ENCODE data around the gene ARRDC1. TPM values are rescaled to one million over a fixed set of nuclear protein-coding genes. Genes with fewer than 3 reads are reported as not detected.

Gene ARRDC1
- total RNA-seq, 3 donors from 2014 or later: 58.1 to 111 (median 100.0) TPM

DNA sequence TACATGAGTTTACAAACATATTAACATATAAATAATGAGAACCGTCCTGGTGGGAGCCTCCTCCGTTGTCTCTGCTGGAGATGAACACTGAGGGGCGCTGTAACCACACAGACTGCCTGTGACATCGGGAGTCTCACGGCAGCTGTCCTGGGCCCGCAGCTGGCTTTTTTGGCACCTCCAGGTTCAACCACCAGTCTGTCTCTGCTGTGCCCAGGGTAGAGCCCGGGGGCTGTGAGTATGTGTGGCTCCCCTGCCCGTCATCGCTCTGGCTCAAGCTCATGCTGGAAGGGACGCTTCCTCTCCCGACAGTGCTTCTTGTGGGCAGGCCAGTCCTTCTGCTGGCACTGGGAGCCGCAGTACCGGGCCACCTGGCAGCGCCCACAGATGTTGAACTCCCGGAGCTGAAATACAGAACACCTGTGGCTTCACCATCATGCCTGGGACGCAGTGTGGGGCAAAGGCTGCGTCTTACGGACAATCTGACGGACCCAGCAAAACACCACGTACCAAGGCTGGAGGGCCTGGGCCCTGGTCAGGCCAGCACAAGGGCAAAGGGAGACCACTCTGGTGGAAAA, 23.1 kb upstream of the ARRDC1 start:
- peaks cover 14% of the 10 kb centered on the region for H3K4me1 ChIP-seq (ENCODE audit: low read depth)
- DNase-seq (no peak), ATAC-seq (no peak)
- intact Hi-C loops (cut with DNase I, micrococcal nuclease): no loop called here
- TF ChIP-seq, protein P1, sequence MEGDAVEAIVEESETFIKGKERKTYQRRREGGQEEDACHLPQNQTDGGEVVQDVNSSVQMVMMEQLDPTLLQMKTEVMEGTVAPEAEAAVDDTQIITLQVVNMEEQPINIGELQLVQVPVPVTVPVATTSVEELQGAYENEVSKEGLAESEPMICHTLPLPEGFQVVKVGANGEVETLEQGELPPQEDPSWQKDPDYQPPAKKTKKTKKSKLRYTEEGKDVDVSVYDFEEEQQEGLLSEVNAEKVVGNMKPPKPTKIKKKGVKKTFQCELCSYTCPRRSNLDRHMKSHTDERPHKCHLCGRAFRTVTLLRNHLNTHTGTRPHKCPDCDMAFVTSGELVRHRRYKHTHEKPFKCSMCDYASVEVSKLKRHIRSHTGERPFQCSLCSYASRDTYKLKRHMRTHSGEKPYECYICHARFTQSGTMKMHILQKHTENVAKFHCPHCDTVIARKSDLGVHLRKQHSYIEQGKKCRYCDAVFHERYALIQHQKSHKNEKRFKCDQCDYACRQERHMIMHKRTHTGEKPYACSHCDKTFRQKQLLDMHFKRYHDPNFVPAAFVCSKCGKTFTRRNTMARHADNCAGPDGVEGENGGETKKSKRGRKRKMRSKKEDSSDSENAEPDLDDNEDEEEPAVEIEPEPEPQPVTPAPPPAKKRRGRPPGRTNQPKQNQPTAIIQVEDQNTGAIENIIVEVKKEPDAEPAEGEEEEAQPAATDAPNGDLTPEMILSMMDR (IDR thresholded peaks at IDR 0.05): no peak
- no peaks in the 10 kb centered on the region for H3K9me3 ChIP-seq
- peaks cover 4% of the 10 kb centered on the region for H3K36me3 ChIP-seq (ENCODE audit: low read depth)
- no peak overlapping the region for H3K4me3 ChIP-seq

DNA sequence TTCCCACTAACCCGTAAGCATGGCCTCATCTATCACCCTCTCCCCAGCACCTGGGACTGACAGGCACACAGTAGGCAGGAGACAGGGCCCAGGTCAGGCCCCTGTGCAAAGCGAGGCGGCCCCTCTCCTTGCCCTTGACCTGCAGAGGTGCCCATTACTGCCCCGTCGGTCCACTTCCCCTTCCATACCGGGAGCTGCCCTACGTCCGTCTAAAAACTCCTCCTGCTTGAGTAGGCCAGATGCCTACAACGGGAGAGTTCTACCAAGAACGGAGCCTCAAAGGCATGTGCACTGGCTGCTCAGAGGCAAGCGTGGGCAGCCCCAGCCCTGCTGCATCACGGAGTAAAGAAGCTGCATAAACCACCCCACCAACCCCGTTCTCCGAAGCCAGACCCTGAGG, 22.1 kb upstream of the ARRDC1 start:
- ATAC-seq (no peak), DNase-seq (no peak)
- no peaks in the 10 kb centered on the region for H3K9me3 ChIP-seq

DNA sequence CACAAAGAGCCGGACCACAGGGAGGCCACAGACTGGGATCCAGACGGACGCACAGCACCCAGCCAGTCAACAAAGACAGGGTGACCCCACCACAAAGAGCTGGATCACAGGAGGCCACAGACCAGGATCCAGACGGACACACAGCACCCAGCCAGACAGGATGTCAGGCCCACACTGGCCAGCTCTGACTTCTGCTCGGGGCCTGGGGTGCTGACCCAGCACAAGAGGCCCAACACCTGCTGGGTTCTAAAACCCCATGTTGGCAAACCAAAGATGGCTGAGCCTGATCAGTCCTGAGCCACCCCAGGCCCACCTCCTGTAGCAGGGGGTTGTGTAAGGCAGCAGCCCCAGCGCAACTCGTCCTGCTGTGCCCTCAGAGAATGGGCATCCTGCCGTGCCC, 21.5 kb upstream of the ARRDC1 start:
- Histone ChIP-seq H3K4me3 (no peak overlapping the region), H3K36me3 (ENCODE audit: low read depth) (peaks cover 4% of the 10 kb centered on the region), H3K9me3 (no peaks in the 10 kb centered on the region), H3K4me1 (ENCODE audit: low read depth) (peaks cover 3% of the 10 kb centered on the region)
- intact Hi-C loops (cut with DNase I, micrococcal nuclease): no loop called here
- TF ChIP-seq, protein P1 (IDR thresholded peaks at IDR 0.05): no peak
- ATAC-seq (no peak), DNase-seq (no peak)

More for the DNA sequence above, 22.1 kb upstream of the ARRDC1 start:
- TF ChIP-seq, protein P1 (IDR thresholded peaks at IDR 0.05): no peak
- Histone ChIP-seq H3K4me3 (no peak overlapping the region), H3K4me1 (ENCODE audit: low read depth) (peaks cover 6% of the 10 kb centered on the region), H3K36me3 (ENCODE audit: low read depth) (peaks cover 4% of the 10 kb centered on the region)
- intact Hi-C loops (cut with DNase I, micrococcal nuclease): no loop called here

DNA sequence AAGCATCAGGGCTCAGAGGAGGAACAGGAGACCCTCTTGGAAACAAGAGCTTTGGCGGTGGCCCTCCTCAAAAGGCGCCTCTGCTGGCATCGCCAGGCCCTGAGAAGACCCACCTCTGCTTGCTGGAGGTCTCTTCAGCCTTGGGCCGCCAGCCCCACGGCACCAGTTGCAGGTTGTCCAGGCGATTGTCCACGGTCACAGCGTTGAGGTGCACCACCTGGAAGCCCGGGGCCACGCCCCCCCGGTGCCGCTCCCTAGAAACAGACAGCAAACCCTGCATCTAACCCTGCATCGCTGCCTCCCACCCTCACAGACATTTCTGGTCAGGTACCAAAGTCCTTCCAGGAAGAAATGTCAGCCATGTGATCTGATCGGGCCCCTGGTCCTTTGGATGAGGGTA, 18.6 kb upstream of the ARRDC1 start:
- no peak for ATAC-seq
- Histone ChIP-seq H3K36me3 (ENCODE audit: low read depth) (peaks cover 4% of the 10 kb centered on the region), H3K9me3 (no peaks in the 10 kb centered on the region), H3K4me1 (ENCODE audit: low read depth) (peaks cover 15% of the 10 kb centered on the region), H3K4me3 (no peak overlapping the region)
- DNase-seq: no peak
- TF ChIP-seq, protein P1 (IDR thresholded peaks at IDR 0.05): no peak
- intact Hi-C loops (cut with DNase I, micrococcal nuclease): no loop called here

DNA sequence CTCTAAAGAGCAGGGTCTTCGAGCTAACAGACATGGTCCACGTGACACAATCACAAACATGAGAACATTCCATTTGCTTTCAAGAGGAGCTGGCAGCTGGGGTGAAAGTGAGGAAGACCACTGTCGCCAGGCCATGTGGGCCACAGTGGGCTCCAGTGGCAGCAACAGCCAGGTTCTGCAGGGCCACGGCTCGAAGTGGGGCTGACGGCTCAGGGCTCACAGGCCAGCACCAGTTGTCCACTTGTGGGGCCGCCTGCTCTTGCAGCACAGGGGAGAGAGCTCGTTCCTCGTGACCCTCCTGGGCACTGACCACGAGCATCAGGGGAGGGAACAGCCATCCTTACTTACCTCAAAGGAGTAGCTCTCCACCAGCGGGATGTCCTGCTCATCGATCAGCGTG, 17.2 kb upstream of the ARRDC1 start:
- DNase-seq (no peak), ATAC-seq (no peak)
- Histone ChIP-seq H3K4me1 (ENCODE audit: low read depth) (peaks cover 15% of the 10 kb centered on the region), H3K4me3 (no peak overlapping the region), H3K36me3 (ENCODE audit: low read depth) (no peaks in the 10 kb centered on the region), H3K9me3 (no peaks in the 10 kb centered on the region)
- intact Hi-C loops (cut with DNase I, micrococcal nuclease): no loop called here
- TF ChIP-seq, protein P1 (IDR thresholded peaks at IDR 0.05): no peak

DNA sequence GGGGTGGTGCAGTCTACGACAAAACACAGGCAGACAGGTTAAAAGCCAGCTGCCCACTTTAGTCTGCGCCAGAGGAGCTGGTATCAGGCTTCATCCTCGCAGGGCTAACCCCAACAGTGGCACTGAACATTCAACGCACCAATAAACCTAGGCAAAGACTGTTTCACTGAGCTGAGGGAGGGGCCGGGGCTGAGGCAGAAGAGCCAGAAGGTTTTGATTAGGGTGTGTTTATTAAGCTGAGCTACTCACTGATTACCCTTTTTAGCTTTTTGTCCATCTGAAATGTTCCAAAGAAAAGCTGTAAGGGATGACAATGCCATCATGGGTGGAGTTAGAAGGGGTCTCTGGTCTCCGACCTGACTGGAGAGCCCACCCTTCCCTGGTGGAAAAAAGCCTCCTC, 16.6 kb upstream of the ARRDC1 start:
- Histone ChIP-seq H3K4me1 (ENCODE audit: low read depth) (peaks cover 15% of the 10 kb centered on the region), H3K9me3 (no peaks in the 10 kb centered on the region), H3K4me3 (no peak overlapping the region), H3K36me3 (ENCODE audit: low read depth) (no peaks in the 10 kb centered on the region)
- TF ChIP-seq, protein P1 (IDR thresholded peaks at IDR 0.05): no peak
- intact Hi-C loops (cut with DNase I, micrococcal nuclease): no loop called here
- ATAC-seq: no peak
- DNase-seq: no peak
